GM19238 (cell line): ENCODE results near the gene NCDN.

Source experiments
- DNase-seq: peaks from one replicate; pipeline ENCODE4 v3.0.0; 2011; ENCODE audit warnings: low spot score; ENCODE audit not compliant: insufficient read length

Gene NCDN, protein sequence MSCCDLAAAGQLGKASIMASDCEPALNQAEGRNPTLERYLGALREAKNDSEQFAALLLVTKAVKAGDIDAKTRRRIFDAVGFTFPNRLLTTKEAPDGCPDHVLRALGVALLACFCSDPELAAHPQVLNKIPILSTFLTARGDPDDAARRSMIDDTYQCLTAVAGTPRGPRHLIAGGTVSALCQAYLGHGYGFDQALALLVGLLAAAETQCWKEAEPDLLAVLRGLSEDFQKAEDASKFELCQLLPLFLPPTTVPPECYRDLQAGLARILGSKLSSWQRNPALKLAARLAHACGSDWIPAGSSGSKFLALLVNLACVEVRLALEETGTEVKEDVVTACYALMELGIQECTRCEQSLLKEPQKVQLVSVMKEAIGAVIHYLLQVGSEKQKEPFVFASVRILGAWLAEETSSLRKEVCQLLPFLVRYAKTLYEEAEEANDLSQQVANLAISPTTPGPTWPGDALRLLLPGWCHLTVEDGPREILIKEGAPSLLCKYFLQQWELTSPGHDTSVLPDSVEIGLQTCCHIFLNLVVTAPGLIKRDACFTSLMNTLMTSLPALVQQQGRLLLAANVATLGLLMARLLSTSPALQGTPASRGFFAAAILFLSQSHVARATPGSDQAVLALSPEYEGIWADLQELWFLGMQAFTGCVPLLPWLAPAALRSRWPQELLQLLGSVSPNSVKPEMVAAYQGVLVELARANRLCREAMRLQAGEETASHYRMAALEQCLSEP

DNA sequence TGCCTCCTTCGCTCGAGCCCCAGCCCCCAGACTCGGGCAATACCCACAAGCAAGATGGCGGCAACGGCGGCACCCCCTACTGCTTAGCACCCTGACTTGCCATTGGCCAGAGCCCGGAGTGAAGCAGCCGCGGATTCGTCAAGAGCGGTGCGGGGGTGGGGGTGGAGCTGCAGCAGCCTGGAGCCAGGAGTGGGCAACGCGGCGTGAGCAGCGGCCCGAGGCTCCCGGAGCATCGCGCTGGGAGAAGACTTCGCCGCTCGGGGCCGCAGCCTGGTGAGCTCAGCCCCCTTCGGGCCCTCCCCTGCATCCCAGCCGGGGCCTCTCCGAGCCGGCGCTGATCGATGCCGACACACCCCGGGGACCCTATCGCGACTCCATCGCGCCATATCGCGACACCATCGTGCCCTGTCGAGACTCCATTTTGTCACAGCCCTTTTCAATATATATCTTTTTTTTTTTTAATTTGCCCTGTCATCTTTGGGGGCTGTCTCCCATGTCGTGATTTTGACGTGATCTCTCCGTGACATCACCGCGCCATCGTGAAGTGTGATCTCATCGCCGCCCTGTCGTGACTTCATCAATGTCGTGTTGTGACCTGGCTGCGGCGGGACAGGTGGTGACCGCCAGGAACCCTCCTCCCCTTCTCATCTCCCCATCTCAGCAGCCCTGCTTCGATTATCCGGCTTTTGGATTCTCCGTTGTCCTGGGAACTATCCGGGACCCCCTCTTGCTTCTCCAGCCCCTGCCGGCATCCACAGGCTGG, at the start of gene NCDN:
TSS of gene NCDN (plus strand) at position 189 of the 763 bp plus-strand sequence. CDS start at position 581, 392 bp downstream.
- DNase-seq = peak; percentile 92

DNA sequence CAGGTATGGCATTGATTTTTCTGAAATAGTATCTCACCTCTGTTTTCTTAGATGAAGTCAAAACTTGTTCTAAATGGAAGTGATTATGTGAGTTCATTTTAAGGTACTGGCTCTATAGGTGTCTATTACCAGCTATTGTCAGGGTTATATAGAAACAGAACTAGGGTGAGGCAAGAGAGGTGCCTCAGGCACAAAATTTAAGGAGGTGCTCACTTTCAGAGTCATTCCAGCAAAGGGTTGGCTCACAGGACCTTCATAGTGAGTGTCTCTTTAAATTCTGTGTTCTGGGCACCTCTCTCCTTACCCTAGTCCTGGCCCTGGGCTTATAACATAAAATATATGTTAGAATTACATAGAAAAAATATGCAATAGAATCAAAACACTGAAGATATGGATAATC, 49.7 kb upstream of the NCDN start:
- DNase-seq = no peak

DNA sequence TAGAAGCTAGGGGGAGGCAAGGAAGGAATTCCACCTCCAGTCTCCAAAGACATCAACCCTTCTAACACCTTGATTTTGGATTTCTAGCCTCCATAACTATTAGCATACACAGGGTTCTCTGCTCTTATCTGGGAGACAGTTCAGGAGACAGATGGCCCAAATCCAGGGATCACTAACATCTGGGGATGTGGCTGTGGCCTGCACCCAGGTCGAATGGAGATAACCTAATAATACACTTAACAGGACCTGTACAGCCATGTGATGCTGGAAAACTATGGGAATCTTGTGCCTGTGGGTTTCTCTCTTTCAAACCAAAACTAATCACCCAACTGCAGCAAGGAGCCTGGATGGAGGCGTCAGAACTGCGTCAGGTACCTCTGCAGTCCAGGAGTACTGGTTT, 48.0 kb upstream of the NCDN start:
- DNase-seq = no peak

DNA sequence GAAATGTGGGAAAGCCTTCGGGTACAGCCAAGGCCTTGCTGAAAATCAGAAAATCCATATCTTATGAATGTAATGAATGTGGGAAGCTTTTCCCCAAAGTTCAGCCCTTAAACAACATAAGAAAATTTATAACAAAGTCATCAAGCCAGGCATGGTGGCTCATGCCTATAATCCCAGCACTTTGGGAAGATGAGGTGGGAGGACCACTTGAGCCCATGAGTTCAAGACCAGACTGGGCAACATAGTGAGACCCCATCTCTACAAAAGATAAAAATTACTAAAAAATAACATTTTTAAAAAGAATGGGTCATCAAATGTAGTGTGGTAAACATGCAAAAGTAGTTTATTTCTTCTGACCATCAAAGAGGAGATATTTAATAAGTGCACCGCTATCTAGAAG, 46.3 kb upstream of the NCDN start:
- no peak for DNase-seq

DNA sequence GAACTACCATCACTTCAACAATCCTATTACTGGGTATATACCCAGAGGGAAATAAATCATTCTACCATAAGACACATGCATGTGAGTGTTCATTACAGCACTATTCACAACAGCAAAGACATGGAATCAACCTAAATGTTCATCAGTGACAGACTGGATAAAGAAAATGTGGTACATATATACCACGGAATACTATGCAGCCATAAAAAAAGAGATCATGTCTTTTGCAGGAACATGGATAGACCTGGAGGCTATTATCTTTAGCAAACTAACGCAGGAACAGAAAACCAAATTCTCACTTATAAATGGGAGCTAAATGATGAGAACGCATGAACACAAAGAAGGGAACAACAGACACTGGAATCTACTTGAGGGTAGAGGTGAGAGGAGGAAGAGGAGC, 39.4 kb upstream of the NCDN start:
- DNase-seq = no peak

DNA sequence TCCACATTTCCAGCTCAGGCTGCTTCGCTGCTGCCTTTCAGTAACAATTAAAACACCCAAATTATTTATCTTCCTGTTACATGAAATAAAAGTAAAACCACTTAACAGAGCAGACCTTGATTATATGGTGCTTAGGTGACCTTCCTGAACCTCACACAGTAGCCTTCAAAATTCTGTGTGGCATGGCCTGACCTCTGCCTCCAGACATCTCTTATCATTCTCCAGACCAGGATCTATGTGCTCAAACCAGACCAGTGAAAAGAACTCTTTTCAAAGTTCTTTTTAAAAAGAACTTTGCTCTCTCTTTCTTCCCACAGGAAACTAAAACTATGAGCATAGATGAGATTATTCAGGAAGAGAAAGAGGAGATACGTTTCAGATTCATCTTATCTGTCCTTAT, 38.2 kb upstream of the NCDN start:
- DNase-seq = no peak

DNA sequence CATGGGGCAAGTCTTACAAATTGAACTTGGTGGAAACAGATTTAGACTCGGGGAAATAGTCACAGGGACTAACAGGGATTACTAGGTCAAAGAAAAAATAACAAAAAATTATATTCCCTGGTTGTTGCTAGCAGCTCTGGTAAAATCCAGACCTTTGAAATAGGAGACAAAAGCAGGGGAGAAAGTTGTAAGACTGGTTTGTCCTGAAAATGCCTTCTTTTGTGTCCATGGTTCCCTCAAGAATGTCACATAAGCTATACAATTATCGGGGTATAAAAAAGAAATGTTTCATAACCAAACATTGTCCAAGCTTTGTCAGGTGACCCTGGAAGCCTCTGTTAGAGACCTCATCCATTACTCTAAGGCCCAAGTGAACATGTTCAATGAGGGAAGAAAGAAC, 33.5 kb upstream of the NCDN start:
- DNase-seq = no peak

DNA sequence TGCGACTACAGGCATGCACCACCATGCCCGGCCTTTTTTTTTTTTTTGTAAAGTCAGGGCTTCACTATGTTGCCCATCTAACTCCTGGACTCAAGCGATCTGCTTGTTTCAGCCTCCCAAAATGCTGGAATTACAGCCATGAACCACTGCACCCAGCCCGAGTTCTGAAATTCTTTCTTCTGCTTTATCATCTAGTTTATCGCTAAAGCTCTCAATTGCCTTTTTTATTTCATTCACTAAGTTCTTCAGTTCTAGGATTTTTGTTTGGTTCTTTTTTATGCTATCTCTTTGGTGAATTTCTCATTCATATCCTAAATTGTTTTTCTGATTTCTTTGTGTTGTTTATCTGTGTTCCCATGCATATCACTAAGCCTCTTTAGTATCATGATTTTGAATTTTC, 27.4 kb upstream of the NCDN start:
- DNase-seq = no peak

DNA sequence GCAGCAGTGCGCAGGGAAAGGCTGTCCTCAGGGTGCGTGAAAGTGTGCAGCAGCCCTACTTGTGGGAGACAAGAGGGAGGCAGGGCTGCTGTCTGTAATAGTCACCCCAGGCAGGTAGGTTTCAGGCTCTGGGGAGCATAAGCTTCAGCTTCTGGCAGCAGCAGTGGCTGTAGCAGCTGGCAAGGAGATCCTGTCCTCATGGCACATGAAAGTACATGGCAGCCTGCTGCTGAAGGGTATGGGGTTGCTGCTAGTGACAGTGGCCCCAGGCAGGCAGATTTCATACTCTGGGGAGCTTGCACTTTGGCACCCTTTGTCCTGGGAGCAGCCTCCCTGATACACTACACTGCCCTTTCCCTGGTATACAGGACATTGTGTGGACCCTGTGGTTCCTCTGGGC, 26.7 kb upstream of the NCDN start:
- no peak for DNase-seq

DNA sequence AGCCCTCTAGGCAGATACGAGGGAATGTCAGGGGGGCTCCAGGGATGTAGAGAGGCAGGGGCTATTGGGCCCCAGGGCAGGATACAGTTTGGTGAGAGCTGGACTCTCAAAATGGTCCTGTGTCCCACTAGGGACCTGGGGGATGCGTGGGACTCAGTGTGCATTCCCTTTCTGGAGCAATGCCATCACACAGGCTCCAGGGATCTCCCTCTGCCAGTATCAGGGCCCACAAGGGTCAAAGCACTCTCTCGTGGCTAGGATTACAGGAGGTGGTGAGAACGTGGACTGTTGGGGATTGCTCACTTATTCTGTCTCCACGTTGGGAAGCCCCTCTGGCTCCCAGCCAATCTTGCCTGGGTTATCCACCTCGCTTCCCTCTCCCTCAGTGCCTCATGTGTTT, 26.2 kb upstream of the NCDN start:
- DNase-seq = no peak

DNA sequence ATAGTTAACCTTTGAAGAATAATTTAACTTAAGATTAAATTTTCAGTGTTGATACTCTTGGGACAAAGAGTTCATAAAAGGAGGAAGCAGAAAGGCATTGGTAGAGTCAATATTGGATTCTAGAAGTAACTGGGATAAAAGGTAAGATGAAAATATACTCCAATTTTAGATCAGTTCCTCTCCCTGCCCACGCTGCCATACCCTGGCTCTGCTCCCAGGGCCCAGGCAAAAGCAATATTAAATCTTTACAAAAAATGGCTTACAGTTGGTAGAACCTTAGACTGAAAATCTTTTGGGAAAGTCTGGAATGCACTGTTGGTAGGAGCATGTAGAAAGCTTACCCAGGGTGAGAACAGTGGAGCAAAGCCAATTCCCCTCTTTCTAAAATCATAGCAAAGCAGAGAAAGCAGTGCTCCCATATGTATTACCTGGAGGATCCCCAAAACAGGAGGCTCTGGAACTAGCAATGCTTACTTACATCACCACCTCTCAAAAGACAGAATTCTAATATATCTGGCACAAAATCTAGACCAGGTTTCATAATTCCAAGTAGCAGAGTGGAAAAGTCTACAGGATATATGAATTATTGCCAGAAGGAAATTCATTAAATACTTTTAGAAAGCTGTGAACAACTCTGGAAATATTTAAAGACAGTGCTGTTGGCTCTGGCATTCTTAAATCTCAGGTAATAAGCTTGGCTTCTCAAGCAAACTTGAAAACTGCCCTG, 24.9 kb upstream of the NCDN start:
- DNase-seq = no peak

DNA sequence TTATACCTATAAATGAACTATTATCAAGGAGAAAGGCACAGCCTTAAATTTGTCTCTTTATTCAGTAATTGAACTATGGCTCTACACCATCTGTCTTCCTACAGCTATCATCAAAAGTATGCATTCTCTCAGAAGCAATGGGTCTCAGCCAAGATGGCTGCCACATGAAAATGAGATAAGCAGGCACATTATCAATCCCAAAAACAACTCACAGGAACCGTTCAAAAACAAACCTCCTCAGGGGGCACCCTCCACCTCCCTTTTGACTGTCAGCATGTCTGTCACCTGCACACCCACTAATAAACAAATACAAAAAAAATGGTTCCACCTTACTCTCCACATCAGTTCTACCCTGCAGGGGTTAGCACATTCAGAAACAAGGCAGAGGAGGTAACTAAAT, 24.0 kb upstream of the NCDN start:
- no peak for DNase-seq

DNA sequence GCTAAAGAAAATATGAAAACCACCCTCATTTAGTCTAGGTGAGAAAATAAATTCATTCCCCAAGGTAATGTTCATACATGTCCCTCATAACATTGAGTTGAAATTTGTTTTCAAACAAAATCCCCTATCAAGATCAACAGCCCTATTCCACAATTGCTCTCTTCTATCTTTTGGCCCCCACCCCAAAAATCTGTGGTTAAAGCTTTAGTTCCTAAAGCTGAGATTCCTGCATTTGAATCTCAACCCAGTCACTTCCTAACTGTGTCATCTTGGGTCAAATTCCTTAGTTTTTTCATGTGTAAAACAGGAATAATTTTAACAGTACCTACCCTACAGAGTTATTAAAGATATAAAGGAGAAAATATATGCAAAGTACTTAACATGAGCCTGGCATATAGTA, 22.4 kb upstream of the NCDN start:
- DNase-seq = no peak

DNA sequence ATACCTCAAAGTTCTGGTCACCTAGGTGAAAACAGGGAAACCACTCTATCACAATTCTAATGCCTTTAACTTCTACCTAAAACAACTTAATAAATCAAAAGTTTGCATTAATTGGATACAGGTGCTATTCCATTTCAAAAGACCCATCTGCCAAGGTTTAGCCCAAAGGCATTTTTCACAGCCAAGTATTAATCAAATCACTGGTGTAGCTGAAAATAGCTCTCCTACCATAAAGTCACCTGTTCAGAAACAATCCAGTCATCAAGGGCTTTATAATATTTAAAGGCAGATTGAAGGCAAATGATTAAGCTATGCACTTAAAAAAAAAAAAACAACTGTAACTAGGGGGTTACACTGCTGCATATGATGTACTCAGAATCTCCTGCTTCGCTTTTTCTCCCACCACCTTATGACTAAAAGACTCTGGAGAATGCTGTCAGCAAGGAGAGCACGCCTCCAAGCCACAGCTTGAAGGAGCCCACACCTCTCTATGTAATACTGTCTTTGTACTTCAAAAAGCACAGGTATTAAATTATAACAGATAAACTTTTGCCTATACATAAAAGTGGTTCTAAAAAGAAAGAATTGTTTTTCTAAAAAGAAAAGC, 20.9 kb upstream of the NCDN start:
- no peak for DNase-seq

DNA sequence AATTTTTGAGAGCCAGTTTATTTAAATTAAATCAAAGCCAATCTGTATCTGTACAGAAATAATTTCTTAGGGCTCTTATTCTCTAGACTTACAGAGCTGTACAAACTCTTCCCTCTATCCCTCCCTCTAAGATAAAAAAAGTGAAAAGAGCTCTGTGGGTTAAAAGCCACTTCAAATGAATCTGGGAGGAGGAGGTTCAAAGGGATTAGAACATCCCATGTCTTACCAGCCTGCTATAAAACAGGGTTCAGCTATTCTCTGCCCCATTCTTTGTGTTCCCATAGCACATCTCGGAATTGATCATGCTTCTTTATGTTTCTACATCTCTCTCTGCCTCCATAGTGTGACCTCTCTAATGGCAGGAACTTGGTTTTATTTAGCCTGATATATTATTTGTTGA, 19.8 kb upstream of the NCDN start:
- no peak for DNase-seq

DNA sequence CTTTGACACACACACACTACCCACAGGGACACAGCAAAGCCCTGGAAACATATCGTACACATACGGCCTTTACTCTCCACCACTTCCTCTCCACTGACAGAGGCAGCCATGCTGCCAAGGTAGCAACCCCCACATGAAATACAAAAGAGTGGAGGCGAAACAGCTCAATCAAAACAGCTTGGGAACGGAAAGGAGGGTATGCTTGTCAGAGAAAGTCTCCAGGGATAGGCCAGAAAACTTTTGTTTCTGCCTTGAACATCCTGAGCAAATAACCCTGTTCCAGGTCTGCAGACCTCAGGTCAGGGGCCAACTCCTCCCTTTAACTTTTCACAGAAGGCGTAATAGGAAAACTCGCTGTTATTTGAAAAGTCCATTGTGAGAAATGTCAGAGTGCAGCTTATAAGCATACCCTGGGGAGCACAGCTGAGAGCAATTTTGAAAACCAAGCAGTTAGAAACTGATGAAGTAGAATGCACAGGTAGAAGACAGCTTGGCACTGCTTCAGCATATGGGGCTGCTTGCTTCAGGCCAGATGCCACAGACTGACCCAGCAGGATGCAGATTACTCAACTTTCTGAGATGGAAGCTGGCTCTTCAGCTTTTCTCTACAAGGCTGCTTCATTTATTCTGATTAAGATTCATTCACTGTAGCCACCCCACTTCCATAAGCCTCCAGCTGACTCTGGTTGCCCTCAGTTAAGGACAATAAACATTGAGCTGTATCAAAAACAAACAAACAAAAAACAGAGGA, 18.4 kb upstream of the NCDN start:
- DNase-seq = no peak

DNA sequence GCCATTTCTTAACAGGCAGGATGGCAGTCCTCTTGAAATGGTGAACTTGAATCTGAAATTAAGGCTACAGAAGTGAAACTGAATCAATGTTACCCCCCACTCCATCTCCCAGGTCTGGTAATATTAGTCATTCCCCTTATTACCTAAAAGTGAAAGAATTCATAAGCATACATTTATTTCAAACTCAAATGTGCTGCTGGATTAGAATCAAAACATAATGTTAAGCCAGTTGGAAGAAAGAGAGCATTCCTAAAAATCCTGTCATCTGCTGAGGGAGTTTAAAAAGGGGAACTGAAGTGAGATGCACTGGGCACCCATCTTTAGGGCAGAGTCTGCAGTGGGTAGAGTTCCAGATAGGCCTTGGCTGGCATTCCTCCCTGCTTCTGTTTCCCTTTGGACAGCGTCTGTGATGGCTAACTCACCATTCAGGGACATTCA, 17.8 kb upstream of the NCDN start:
- DNase-seq = no peak

DNA sequence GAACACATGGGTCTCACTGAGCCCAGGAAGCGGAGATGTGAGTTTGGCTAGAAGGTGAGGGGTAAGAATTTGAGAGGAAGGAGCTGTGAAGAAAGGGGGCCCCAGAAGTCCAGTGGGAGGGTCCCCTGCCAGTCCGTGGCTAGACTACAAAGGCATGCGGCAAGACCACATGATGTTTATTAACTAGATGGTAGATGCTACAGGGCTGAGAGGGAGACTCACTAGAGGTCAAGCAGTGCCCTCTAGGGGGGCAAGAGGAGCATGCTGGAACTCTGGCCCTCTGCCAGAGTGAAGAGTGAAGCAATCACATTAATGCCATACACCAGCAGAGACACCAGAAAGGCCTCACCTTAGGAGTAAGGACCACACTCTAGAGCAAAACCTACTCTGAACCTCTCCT, 12.6 kb upstream of the NCDN start:
- no peak for DNase-seq

DNA sequence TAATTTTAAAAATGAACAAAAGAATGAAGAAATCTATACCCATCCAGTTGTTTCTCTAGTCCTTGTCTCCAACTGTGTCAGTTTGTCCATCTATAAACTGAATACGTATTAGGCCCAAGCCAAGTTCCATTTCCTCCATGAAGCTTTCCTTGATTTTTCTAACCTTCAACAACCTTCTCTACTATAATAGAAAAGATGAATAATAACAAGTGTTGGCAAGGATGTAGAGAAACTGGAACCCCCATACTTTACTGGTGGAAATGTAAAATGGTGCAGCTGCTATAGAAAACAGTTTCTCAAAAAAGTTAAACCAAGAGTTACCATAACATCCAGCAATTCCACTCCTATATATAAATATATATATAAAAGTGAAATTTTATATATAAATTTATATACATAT, 11.0 kb upstream of the NCDN start:
- DNase-seq = no peak

DNA sequence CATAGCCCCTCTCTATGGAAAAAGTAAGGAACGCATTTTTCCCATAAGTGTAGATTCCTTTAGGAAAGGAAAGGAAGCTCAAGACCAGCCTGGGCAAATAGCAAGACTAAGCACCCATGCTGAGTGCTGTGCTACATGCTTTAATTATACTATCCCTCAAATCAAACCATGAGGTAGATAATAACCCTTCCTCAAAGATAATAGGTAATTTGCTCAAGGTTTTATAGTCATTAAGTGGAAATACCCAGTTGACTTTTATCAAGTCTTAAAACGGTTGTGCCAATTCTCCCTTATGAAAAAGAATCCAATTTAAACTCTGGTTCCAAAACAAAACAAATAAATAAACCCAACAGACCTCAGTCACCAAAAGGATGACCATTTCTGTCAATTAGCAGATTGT, 3.7 kb upstream of the NCDN start:
- DNase-seq = no peak
